ENCODE data around the gene CERS6. TPM values are rescaled to one million over a fixed set of nuclear protein-coding genes. Genes with fewer than 3 reads are reported as not detected.

Gene CERS6
- polyA plus RNA-seq, 1 donor from 2014 or later = 59.3 TPM

GRCh38 chr2:168584911-168585310, 128.8 kb downstream of the CERS6 start:
- Histone ChIP-seq H3K9me3 (ENCODE audit: low read length) (no peaks in the 10 kb centered on the region), H3K36me3 (ENCODE audit: insufficient read depth, low read length) (no peaks in the 10 kb centered on the region), H3K9ac (ENCODE audit: low read length) (no peak overlapping the region), H3K27ac (ENCODE audit: low read length) (no peak overlapping the region), H3K4me3 (ENCODE audit: low read length) (no peak overlapping the region), H2AFZ (ENCODE audit: low read depth, low read length) (no peak overlapping the region), H3K4me2 (ENCODE audit: low read length) (no peak overlapping the region), H3K27me3 (ENCODE audit: insufficient read depth, low read depth, low read length) (no peaks in the 10 kb centered on the region), H3K9me2 (ENCODE audit: insufficient read depth, low read length) (no peaks in the 10 kb centered on the region), H3F3A (ENCODE audit: insufficient read depth, low read length, poor library complexity, severe bottlenecking) (no peaks in the 10 kb centered on the region), H3K79me2 (replicated peaks; ENCODE audit: insufficient read depth, low read length) (peaks cover 17% of the 10 kb centered on the region), H4K20me1 (ENCODE audit: insufficient read depth) (no peaks in the 10 kb centered on the region)
- no peak for TF ChIP-seq RAD21 (conservative IDR thresholded peaks at IDR 0.05)
- TF ChIP-seq, protein P1, sequence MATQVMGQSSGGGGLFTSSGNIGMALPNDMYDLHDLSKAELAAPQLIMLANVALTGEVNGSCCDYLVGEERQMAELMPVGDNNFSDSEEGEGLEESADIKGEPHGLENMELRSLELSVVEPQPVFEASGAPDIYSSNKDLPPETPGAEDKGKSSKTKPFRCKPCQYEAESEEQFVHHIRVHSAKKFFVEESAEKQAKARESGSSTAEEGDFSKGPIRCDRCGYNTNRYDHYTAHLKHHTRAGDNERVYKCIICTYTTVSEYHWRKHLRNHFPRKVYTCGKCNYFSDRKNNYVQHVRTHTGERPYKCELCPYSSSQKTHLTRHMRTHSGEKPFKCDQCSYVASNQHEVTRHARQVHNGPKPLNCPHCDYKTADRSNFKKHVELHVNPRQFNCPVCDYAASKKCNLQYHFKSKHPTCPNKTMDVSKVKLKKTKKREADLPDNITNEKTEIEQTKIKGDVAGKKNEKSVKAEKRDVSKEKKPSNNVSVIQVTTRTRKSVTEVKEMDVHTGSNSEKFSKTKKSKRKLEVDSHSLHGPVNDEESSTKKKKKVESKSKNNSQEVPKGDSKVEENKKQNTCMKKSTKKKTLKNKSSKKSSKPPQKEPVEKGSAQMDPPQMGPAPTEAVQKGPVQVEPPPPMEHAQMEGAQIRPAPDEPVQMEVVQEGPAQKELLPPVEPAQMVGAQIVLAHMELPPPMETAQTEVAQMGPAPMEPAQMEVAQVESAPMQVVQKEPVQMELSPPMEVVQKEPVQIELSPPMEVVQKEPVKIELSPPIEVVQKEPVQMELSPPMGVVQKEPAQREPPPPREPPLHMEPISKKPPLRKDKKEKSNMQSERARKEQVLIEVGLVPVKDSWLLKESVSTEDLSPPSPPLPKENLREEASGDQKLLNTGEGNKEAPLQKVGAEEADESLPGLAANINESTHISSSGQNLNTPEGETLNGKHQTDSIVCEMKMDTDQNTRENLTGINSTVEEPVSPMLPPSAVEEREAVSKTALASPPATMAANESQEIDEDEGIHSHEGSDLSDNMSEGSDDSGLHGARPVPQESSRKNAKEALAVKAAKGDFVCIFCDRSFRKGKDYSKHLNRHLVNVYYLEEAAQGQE (IDR thresholded peaks at IDR 0.05; ENCODE audit: borderline replicate concordance) = no peak
- no peak for TF ChIP-seq TAF1 (IDR thresholded peaks at IDR 0.05; ENCODE audit: low read depth)
- TF ChIP-seq POLR2AphosphoS5 (IDR thresholded peaks at IDR 0.05) = no peak
- TF ChIP-seq SMC3 (conservative IDR thresholded peaks at IDR 0.05; ENCODE audit: poor library complexity) = no peak
- TF ChIP-seq EZH2 (IDR thresholded peaks at IDR 0.05; ENCODE audit: borderline replicate concordance, insufficient read depth, low read length, poor library complexity, severe bottlenecking) = no peak
- TF ChIP-seq EP300 (conservative IDR thresholded peaks at IDR 0.05; ENCODE audit: poor library complexity, severe bottlenecking) = no peak
- no peak for TF ChIP-seq CTCF (IDR thresholded peaks at IDR 0.05; ENCODE audit: poor library complexity, severe bottlenecking)
- TF ChIP-seq MXI1 (conservative IDR thresholded peaks at IDR 0.05; ENCODE audit: poor library complexity, severe bottlenecking) = no peak

- no peaks in the 10 kb centered on the region for H3K9me3 ChIP-seq (ENCODE audit: low read length)
- H3K27ac ChIP-seq (ENCODE audit: low read length) = no peak overlapping the region
- H3F3A ChIP-seq (ENCODE audit: insufficient read depth, low read length, poor library complexity, severe bottlenecking) = no peaks in the 10 kb centered on the region
- H3K27me3 ChIP-seq (ENCODE audit: insufficient read depth, low read depth, low read length) = no peaks in the 10 kb centered on the region
- TF ChIP-seq CTCF (IDR thresholded peaks at IDR 0.05; ENCODE audit: poor library complexity, severe bottlenecking) = no peak
- TF ChIP-seq RAD21 (conservative IDR thresholded peaks at IDR 0.05) = no peak
- TF ChIP-seq, protein P1 (IDR thresholded peaks at IDR 0.05; ENCODE audit: borderline replicate concordance) = no peak
- TF ChIP-seq POLR2AphosphoS5 (IDR thresholded peaks at IDR 0.05) = no peak
- TF ChIP-seq TAF1 (IDR thresholded peaks at IDR 0.05; ENCODE audit: low read depth) = no peak
- no peak for TF ChIP-seq EZH2 (IDR thresholded peaks at IDR 0.05; ENCODE audit: borderline replicate concordance, insufficient read depth, low read length, poor library complexity, severe bottlenecking)
- TF ChIP-seq EP300 (conservative IDR thresholded peaks at IDR 0.05; ENCODE audit: poor library complexity, severe bottlenecking) = no peak
- no peak for TF ChIP-seq MXI1 (conservative IDR thresholded peaks at IDR 0.05; ENCODE audit: poor library complexity, severe bottlenecking)
- TF ChIP-seq SMC3 (conservative IDR thresholded peaks at IDR 0.05; ENCODE audit: poor library complexity) = no peak
- H3K4me2 ChIP-seq (ENCODE audit: low read length) = no peak overlapping the region
- H3K79me2 ChIP-seq (replicated peaks; ENCODE audit: insufficient read depth, low read length) = peaks cover 20% of the 10 kb centered on the region
- no peaks in the 10 kb centered on the region for H3K36me3 ChIP-seq (ENCODE audit: insufficient read depth, low read length)
- H3K9ac ChIP-seq (ENCODE audit: low read length) = no peak overlapping the region
- H3K9me2 ChIP-seq (ENCODE audit: insufficient read depth, low read length) = no peaks in the 10 kb centered on the region
- no peak overlapping the region for H3K4me3 ChIP-seq (ENCODE audit: low read length)
- no peaks in the 10 kb centered on the region for H4K20me1 ChIP-seq (ENCODE audit: insufficient read depth)
- no peak overlapping the region for H2AFZ ChIP-seq (ENCODE audit: low read depth, low read length)
Observed at GRCh38 chr2:168585700-168586099, 129.6 kb downstream of the CERS6 start.
